Tibial nerve (tissue), 4 donors: ENCODE measurements around the gene SNCA.

Experiments
- EP300 ChIP-seq, 2 donors: sonication (generic); formaldehyde crosslinking; IDR thresholded peaks; one replicate each; pipeline ENCODE4 v1.6.1; 2017; ENCODE audit warnings: antibody characterized with exemption in 2 of 2, mild to moderate bottlenecking in 1 of 2
- POLR2A ChIP-seq, 2 donors: fragments of 450-650 bp; IDR thresholded peaks; one replicate each; pipeline ENCODE4 v1.6.1; 2017; ENCODE audit warnings: antibody characterized with exemption in 2 of 2, mild to moderate bottlenecking in 2 of 2, moderate library complexity in 2 of 2
- TF ChIP-seq, protein P1 (sequence below), 5 experiments: fragments of 200-600 bp in 3 of 5; fragments of 450-650 bp in 2 of 5; sonication (generic) in 3 of 5; IDR thresholded peaks; one replicate each; pipeline ENCODE4 v1.5.1; 2016 to 2019; ENCODE audit warnings: antibody characterized with exemption in 5 of 5, mild to moderate bottlenecking in 3 of 5, moderate library complexity in 2 of 5

DNA sequence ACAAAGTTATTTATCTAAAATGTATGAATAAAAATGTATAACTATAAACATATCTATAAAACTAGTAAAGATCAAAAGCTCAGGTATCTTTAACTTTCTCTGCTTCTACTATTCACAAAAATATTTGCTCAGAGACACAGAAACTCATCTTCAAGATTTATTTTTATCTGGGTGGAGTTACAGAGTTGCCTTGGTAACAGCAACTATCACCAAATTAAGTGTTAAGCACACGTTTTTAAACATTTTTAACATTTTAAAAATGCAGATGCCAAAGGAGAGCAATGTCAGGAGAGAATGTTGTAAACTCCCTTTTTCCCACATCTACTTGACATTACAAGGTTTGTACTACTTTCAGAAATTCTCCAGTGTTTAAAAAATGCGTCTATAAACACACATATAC is 71.4 kb downstream of the SNCA start:
- TF ChIP-seq, protein P1, sequence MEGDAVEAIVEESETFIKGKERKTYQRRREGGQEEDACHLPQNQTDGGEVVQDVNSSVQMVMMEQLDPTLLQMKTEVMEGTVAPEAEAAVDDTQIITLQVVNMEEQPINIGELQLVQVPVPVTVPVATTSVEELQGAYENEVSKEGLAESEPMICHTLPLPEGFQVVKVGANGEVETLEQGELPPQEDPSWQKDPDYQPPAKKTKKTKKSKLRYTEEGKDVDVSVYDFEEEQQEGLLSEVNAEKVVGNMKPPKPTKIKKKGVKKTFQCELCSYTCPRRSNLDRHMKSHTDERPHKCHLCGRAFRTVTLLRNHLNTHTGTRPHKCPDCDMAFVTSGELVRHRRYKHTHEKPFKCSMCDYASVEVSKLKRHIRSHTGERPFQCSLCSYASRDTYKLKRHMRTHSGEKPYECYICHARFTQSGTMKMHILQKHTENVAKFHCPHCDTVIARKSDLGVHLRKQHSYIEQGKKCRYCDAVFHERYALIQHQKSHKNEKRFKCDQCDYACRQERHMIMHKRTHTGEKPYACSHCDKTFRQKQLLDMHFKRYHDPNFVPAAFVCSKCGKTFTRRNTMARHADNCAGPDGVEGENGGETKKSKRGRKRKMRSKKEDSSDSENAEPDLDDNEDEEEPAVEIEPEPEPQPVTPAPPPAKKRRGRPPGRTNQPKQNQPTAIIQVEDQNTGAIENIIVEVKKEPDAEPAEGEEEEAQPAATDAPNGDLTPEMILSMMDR (IDR thresholded peaks at IDR 0.05): no peak
- TF ChIP-seq EP300 (IDR thresholded peaks at IDR 0.05) (no peak), POLR2A (IDR thresholded peaks at IDR 0.05) (no peak)
